Iris pigment epithelial cell (primary cell): ENCODE measurements around the gene RAB38.
A peak's percentile ranks its signal among the peaks of the same experiment; 100 is the strongest.

Source experiments
- DNase-seq: peaks from one replicate; pipeline ENCODE4 v3.0.0-alpha.2; 2011; ENCODE audit warnings: low read depth

RAB38 gene

GRCh38 chr11:88103337-88104206 lies 71.7 kb downstream of the RAB38 start:
- DNase-seq = peak; percentile 66

- DNase-seq = peak; percentile 4
Observed at GRCh38 chr11:88102598-88102934, 72.7 kb downstream of the RAB38 start.

GRCh38 chr11:88101881-88102597 lies 73.2 kb downstream of the RAB38 start:
- no peak for DNase-seq

DNA sequence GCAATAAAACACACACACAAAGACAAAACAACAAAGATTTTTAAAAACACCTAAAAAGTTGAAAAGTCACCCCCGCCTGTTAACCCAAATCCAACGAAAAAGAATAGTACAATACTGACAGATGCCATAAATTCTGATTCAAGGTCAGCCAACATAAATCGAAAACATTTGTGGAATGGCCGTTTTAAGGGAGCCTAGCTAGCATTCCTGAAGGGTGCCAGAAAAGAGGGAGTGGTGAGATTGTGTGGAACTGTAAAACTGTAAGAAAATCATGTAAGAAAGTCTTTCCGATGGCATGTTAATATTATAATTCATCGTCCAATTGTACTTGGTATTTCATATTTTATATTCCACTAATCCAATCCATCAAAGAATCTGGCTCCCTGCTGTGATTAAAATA lies 75.1 kb downstream of the RAB38 start:
- DNase-seq = no peak

DNA sequence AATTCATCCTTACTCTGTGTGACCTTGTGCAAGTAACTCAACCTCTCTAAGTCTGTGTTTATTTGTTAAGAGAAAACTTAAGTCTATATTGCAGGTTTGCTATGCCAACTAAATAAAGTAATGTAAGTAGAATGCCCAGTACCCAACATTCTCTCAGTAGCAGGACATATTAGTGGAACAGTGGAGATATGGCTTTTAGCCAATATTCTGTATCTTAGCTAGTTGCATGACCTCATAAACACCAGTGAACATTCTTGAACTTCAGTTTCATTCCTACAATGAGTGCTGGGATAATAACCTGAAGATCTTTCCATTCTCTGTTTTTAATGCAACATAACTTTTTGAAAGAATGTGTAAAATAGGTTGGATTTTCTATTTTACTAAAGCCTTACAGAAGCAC lies 77.0 kb downstream of the RAB38 start:
- DNase-seq = peak; percentile 11

- no peak for DNase-seq
Observed at GRCh38 chr11:88089134-88089533, 86.1 kb downstream of the RAB38 start.

- DNase-seq = no peak
Observed at GRCh38 chr11:88087337-88087736, 87.9 kb downstream of the RAB38 start.

- DNase-seq = no peak
Observed at GRCh38 chr11:88086297-88086696, 88.9 kb downstream of the RAB38 start.

DNA sequence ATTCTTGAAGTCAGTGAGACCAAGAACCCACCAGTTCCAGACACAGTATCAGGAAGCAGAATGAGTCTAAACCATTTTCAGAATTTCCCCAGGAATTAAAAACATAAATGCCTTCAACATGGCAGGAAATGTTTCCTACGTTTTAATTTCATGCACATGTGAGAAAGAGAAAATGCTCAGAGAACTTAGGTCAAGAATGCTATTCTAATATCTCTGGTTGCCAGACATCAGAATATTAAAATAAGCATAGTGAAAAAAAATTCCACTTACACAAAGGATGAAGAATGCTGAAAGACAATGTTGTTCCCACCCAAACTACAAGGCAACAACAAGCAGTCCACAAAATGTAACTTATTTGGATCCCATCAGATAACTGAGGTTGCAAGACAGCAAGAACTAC lies 104.8 kb downstream of the RAB38 start:
- DNase-seq = no peak

DNA sequence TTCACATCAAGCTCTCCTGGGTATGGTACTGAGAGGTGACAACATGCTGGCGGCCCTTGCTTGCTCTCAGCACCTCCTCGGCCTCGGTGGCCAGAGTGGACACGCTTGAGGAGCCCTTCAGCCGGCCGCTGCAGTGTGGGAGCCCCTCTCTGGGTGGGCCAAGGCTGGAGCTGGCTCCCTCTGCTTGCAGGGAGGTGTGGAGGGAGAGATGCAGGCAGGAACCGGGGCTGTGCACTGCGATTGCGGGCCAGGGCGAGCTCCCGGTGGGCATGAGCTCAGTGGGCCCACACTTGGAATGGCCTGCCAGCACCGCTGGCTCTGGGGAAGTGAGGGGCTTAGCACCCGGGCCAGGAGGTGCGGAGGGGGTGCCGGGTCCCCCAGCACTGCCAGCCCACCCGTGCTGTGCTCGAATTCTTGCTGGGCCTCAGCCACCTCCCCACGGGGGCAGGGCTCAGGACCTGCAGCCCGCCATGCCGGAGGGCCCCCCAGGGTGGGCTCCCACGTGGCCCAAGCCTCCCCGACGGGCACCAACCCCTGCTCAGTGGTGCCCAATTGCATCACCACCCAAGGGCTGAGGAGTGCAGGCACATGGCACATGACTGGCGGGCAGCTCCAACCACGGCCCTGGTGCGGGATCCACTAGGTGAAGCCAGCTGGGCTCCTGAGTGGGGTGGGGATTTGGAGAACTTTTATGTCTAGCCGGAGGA lies 106.2 kb downstream of the RAB38 start:
- DNase-seq = no peak

DNA sequence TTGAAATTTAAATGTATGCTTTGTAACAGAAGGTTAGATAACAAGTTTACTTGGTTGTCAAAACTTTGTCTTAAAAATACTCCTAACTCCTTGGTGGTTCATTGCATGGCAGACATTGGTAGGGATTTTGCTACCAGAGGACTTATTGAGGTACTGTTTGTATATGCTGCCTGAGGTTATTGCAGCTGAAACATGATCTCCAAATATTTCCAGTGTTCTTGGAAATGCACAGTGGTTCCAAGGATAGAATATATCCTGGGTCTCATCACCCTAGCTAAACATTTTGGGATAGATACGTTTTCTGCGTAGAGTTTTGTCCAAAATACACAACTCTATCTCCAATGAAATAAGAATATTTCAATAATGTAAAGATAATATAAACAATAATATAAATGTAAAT lies 109.2 kb downstream of the RAB38 start:
- no peak for DNase-seq

GRCh38 chr11:88064097-88064705 lies 111.0 kb downstream of the RAB38 start:
- DNase-seq = no peak
